BJ (cell line): Measurements from ENCODE around the gene BORCS6. TPM values are rescaled to one million over a fixed set of nuclear protein-coding genes. Genes with fewer than 3 reads are reported as not detected.

ENCODE experiments used
- CTCF ChIA-PET: fragments of 350-600 bp; formaldehyde crosslinking; extraction: SDS; loops from one replicate; lab custom pipeline; 2021; ENCODE audit warnings: antibody characterized with exemption, inconsistent platforms; lab: Yijun Ruan, JAX
- POLR2A ChIA-PET: fragments of 300-600 bp; sonication (Branson Sonifier 250); formaldehyde crosslinking; extraction: SDS; loops from one replicate; lab custom pipeline; 2021; ENCODE audit warnings: antibody characterized with exemption; lab: Charles Lee
- DNase-seq: peaks from one replicate; pipeline ENCODE4 v3.0.0-alpha.2; 2011; ENCODE audit warnings: low read depth
- H3K27me3 ChIP-seq: 2 replicates; pipeline ENCODE4 v1.6.0; 2011; ENCODE audit warnings: low read length; ENCODE audit not compliant: control insufficient read depth, insufficient read depth
- H3K36me3 ChIP-seq: 2 replicates; pipeline ENCODE4 v1.5.1; 2011; ENCODE audit warnings: low read length; ENCODE audit not compliant: control insufficient read depth, insufficient read depth
- H3K4me3 ChIP-seq: 2 replicates; pipeline ENCODE4 v1.5.1; 2011; ENCODE audit warnings: low read depth, mild to moderate bottlenecking, control low read depth, low read length
- CTCF ChIP-seq: IDR thresholded peaks from 2 replicates; pipeline ENCODE4 v1.5.1; 2011; ENCODE audit warnings: low read depth, mild to moderate bottlenecking, control low read depth, inconsistent platforms, low read length, moderate library complexity; ENCODE audit not compliant: insufficient read depth
- polyA minus RNA-seq: library from RNA; depleted of rRNA, polyadenylated mRNA; stranded (reverse); fragments of >200 nt; gene quantifications from 2 replicates; pipeline ENCODE4 v1.2.3, GENCODE V29; 2011; rRNA and poly(A)+ RNA removed
- polyA plus RNA-seq: library from polyadenylated mRNA; depleted of rRNA; stranded (reverse); fragments of >200 nt; gene quantifications from 2 replicates; pipeline ENCODE4 v1.2.3, GENCODE V29; 2011; rRNA removed

BORCS6 gene
- polyA plus RNA-seq = 3.0 and 4.5 TPM in 2 replicates
- polyA minus RNA-seq = 2.8 and 3.4 TPM in 2 replicates

GRCh38 chr17:8189711-8190477, at the start of gene BORCS6:
Gene BORCS6 (minus strand): TSS chr17:8190180. CDS start chr17:8190140, 40 bp downstream.
- peak; percentile 94 for DNase-seq
- H3K27me3 ChIP-seq = no peaks in the 10 kb centered on the region
- peak; percentile 34 for TF ChIP-seq CTCF
- no peaks in the 10 kb centered on the region for H3K36me3 ChIP-seq
- ChIA-PET CTCF (interaction anchor here (0.9 to 1.7 kb wide), 4 partner anchors 32 to 96 kb away, joined by 3 to 6 read pairs (median 4); no protein-coding TSS in a partner anchor), POLR2A (interaction anchor here (0.6 to 1.6 kb wide), 3 partner anchors 17 to 136 kb away, joined by 4 to 8 read pairs (median 5); partner anchors contain the start of gene AURKB)
- H3K4me3 ChIP-seq = peak within 1 kb of the TSS; percentile 78

GRCh38 chr17:8237886-8238285, 47.9 kb upstream of the BORCS6 start:
- Histone ChIP-seq H3K4me3 (no peak overlapping the region), H3K27me3 (no peaks in the 10 kb centered on the region), H3K36me3 (peaks cover 14% of the 10 kb centered on the region)
- DNase-seq = no peak
- CTCF ChIA-PET = interaction anchor here (1.5 kb wide), 1 partner anchor 10 kb away, joined by 4 read pairs; the partner anchor contains the start of gene CTC1
- POLR2A ChIA-PET = no interaction called here
- no peak for TF ChIP-seq CTCF

- H3K27me3 ChIP-seq = no peaks in the 10 kb centered on the region
- POLR2A ChIA-PET = no interaction called here
- no peak for DNase-seq
- peaks cover 20% of the 10 kb centered on the region for H3K36me3 ChIP-seq
- CTCF ChIA-PET = interaction anchor here (1.5 kb wide), 1 partner anchor 11 kb away, joined by 4 read pairs; the partner anchor contains the start of gene CTC1
- H3K4me3 ChIP-seq = no peak overlapping the region
- TF ChIP-seq CTCF = no peak
These were observed 47.2 kb upstream of the BORCS6 start for GRCh38 chr17:8237175-8237574.

- ChIA-PET POLR2A (no interaction called here), CTCF (no interaction called here)
- Histone ChIP-seq H3K36me3 (peaks cover 26% of the 10 kb centered on the region), H3K4me3 (no peak overlapping the region), H3K27me3 (no peaks in the 10 kb centered on the region)
- DNase-seq = no peak
- TF ChIP-seq CTCF = no peak
These were observed 45.7 kb upstream of the BORCS6 start for GRCh38 chr17:8235676-8236075.
